Inflammatory macrophage treated with lipopolysaccharide for 1 hour (primary cell): ENCODE results near the gene NBR1.
"Not testable (repeated sequence)": the region's sequence is repeated elsewhere in the genome, so short reads cannot be mapped to it uniquely, and the experiment has no call there.

Source experiments
- DNase-seq, 2 donors: peaks; one replicate each; pipeline ENCODE4 v3.0.0-alpha.2; 2020 to 2022

Gene NBR1, protein sequence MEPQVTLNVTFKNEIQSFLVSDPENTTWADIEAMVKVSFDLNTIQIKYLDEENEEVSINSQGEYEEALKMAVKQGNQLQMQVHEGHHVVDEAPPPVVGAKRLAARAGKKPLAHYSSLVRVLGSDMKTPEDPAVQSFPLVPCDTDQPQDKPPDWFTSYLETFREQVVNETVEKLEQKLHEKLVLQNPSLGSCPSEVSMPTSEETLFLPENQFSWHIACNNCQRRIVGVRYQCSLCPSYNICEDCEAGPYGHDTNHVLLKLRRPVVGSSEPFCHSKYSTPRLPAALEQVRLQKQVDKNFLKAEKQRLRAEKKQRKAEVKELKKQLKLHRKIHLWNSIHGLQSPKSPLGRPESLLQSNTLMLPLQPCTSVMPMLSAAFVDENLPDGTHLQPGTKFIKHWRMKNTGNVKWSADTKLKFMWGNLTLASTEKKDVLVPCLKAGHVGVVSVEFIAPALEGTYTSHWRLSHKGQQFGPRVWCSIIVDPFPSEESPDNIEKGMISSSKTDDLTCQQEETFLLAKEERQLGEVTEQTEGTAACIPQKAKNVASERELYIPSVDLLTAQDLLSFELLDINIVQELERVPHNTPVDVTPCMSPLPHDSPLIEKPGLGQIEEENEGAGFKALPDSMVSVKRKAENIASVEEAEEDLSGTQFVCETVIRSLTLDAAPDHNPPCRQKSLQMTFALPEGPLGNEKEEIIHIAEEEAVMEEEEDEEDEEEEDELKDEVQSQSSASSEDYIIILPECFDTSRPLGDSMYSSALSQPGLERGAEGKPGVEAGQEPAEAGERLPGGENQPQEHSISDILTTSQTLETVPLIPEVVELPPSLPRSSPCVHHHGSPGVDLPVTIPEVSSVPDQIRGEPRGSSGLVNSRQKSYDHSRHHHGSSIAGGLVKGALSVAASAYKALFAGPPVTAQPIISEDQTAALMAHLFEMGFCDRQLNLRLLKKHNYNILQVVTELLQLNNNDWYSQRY

DNA sequence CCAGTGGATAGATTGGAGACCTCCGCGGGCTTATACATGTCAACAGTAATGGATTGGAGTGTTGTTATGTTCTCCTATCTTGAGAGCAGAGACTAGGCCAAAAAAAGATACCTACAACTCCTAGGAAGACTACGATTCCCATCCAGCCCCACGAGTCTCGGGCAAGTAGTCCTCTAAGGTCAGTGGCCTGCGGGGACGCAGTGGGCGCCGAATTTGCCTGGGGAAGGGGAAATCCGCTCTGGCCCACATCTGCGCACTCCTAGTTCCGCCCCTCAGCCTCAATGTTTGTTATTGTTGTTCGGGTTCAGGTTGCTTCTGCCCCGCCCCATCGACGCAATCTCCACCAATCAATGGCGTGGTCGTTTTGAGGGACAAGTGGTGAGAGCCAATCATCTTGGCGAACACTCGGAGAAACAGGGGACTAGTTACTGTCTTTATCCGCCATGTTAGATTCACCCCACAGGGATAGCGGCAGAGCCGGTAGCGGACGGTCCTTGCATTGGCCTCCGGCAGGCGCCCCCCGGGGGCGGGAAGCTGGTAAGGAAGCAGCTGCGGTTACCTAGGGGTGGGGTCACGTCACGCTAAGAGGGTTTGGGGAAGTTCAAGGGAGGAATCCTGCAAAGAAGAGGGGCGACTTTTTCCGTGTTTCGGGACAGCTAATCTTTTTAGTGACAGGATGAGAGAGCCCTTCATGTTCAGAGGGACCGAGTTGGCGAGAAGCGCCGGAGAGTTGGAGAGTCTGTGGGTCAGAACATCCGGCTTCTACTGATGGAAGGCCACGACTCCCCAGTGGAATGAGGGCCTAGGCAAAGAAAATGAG lies at the start of gene NBR1:
Gene NBR1 (plus strand): TSS at position 449 of the 820 bp plus-strand sequence. CDS start 4,586 bp downstream, outside the sequence.
- peak; percentile 98 to 99 for DNase-seq

DNA sequence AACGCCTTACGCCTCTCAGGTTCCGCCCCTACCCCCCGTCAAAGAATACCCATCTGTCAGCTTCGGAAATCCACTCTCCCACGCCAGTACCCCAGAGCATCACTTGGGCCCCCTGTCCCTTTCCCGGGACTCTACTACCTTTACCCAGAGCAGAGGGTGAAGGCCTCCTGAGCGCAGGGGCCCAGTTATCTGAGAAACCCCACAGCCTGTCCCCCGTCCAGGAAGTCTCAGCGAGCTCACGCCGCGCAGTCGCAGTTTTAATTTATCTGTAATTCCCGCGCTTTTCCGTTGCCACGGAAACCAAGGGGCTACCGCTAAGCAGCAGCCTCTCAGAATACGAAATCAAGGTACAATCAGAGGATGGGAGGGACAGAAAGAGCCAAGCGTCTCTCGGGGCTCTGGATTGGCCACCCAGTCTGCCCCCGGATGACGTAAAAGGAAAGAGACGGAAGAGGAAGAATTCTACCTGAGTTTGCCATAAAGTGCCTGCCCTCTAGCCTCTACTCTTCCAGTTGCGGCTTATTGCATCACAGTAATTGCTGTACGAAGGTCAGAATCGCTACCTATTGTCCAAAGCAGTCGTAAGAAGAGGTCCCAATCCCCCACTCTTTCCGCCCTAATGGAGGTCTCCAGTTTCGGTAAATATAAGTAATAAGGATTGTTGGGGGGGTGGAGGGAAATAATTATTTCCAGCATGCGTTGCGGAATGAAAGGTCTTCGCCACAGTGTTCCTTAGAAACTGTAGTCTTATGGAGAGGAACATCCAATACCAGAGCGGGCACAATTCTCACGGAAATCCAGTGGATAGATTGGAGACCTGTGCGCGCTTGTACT lies 45.7 kb upstream of the NBR1 start, which contains the start of gene BRCA1:
Gene BRCA1 (minus strand): TSS at position 232 of the 834 bp plus-strand sequence. CDS start 1,268 bp downstream, outside the sequence.
- DNase-seq, result peak; percentile 99 to 100

DNA sequence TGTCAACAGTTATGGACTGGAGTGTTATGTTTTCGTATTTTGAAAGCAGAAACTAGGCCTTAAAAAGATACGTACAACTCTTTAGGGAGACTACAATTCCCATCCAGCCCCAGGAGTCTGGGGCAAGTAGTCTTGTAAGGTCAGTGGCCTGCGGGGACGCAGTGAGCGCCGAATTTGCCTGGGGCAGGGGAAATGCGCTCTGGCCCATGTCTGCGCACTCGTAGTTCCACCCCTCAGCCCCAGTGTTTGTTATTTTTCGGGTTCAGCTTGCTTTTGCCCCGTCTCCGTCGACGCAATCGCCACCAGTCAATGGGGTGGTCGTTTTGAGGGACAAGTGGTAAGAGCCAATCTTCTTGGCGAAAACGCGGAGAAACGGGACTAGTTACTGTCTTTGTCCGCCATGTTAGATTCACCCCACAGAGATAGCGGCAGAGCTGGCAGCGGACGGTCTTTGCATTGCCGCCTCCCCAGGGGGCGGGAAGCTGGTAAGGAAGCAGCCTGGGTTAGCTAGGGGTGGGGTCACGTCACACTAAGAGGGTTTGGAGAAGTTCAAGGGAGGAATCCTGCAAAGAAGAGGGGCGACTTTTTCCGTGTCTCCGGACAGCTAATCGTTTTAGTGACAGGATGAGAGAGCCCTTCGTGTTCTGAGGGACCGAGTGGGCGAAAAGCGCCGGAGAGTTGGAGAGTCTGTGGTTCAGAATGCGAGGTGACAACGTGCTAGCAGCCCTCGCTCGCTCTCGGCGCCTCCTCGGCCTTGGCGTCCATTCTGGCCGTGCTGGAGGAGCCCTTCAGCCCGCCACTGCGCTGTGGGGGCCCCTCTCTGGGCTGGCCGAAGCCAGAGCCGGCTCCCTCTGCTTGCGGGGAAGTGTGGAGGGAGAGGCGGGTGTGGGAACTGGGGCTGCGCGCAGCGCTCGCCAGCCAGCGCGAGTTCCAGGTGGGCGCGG lies 44.8 kb upstream of the NBR1 start:
- DNase-seq, result no peak

DNA sequence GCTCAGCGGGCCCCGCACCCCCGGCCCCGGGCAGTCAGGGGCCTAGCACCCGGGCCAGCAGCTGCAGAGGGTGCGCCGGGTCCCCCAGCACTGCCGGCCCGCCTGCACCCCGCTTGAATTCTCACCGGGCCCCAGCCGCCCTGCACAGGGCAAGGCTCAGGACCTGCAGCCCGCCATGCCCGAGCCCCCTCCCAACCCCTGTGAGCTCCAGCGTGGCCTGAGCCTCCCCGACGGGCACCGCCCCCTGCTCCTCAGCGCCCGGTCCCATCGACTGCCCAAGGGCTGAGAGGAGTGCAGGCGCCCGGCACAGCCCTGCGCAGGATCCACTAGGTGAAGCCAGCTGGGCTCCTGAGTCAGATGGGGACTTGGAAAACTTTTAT lies 44.1 kb upstream of the NBR1 start:
- no peak for DNase-seq

DNA sequence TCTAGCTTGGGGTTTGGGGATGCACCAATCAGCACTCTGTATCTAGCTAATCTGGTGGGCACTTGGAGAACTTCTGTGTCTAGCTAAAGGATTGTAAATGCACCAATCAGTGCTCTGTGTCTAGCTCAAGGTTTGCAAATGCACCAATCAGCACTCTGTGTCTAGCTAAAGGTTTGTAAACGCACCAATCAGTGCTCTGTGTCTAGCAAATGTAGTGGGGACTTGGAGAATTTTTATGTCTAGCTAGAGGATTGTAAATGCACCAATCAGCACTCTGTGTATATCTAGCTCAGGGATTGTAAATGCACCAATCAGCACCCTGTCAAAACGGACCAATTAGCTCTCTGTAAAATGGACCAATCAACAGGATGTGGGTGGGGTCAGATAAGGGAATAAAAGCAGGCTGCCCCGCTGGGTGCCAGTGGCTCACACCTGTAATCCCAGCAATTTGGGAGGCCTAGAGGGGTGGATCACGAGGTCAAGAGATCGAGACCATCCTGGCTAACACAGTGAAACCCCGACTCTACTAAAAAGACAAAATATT lies 43.6 kb upstream of the NBR1 start:
- not testable (repeated sequence) for DNase-seq

DNA sequence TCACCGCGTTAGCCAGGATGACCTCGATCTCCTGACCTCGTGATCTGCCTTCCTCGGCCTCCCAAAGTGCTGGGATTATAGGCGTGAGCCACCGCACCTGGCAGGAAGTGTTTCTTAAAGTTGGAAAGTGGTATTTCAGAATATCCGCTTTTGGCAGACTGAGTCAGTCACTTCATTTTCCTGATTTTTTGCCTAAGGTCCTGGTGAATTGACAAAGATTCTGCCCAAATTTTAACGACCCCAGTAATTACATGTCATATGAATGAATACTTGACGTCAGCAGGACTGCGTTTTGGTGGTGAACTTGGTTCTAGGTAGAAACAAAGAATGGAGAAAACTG lies 41.4 kb upstream of the NBR1 start:
- DNase-seq, result no peak

DNA sequence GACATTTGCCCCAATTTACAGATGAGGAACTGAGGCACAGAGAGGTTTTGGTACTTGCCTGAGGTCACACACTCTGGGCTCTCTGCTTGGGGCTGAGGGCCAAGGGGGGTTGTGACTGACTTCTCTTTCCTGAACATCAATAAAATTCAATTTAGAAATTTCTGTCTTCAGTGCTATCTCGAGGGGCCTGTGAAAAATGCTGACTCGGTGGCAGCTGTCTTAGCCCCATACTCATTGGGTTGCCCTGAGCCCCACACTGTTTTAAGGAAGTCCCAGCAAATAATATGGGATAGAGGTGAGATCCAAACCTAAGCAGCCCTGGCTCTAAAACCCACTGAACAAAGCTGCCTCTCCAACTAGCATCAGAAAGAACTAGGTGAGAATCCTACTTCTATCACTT lies 38.9 kb upstream of the NBR1 start:
- DNase-seq, result no peak

DNA sequence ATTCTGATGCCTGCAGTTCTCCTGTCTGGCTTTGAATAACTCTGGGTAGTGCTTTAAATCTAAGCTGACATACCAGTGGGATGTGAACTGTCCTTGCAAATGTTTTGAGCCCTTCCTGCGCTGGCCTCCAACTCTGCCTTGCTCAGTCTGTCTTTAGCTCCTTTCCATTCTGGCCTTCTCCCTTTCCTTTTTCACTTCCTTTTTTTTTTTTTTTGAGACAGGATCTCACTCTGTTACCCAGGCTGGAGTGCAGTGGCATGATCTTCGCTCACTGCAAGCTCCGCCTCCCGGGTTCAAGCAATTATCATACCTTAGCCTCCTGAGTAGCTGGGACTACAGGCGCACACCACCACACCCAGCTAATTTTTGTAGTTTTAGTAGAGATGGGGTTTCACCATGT lies 37.6 kb upstream of the NBR1 start:
- peak in 1 of 2 donors; percentile 10 for DNase-seq

DNA sequence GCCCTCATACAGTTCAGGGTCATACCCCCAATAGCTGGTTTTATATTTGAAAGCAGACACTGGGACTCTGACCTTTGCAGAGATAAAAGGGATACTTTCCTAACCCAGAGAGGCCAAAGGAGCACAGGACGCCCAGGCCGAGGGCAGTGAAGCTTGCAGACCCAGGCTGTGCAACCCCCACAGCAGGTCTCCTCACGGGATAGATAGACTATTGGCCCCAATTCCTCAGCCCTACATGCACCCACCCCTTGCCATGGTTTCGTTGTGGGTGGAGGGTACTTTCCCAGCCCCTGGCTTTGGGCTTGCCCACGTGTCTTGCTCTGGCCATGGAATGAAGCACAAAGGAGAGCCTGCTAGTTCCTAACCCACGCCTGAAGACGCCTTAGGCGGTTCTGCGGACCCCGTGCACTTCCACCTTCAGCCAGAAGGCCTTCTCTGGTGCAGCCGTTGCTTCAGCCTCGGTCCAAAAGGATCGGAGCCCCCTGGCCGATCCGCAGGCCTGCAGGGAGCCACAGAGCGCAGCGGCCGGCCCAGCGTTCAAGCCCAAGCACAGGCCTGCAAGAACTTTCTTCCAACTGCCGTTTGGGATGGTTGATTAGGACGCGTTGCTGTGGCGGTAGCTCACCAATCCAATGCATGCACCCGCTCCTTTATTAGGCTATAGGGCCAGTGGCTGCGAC lies 36.1 kb upstream of the NBR1 start:
- DNase-seq, result no peak

DNA sequence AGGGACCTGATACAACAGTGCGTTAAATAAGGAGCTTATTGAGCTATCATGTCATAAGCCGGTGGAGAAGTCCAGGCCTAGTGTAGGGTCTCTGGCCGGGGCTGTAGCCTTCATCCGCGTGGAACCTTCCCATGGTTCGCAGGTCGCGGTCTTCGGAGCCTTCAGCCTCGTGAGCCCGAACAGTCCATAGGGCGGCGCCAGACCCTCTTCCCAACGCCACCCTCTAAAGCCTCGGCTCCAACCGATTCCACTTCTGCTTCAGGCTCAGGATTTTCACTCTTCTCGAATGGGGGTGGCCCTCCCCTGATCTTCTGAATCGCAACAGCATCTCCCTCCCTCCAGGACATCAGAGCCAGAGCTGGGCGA lies 35.6 kb upstream of the NBR1 start:
- DNase-seq, result no peak

DNA sequence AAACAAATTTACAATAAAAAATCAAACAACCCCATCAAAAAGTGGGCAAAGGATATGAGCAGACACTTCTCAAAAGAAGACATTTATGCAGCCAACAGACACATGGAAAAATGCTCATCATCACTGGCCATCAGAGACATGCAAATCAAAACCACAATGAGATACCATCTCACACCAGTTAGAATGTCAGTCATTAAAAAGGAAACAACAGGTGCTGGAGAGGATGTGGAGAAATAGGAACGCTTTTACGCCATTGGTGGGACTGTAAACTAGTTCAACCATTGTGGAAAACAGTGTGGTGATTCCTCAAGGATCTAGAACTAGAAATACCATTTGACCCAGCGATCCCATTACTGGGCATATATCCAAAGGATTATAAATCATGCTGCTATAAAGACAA lies 34.4 kb upstream of the NBR1 start:
- DNase-seq, result not testable (repeated sequence)

DNA sequence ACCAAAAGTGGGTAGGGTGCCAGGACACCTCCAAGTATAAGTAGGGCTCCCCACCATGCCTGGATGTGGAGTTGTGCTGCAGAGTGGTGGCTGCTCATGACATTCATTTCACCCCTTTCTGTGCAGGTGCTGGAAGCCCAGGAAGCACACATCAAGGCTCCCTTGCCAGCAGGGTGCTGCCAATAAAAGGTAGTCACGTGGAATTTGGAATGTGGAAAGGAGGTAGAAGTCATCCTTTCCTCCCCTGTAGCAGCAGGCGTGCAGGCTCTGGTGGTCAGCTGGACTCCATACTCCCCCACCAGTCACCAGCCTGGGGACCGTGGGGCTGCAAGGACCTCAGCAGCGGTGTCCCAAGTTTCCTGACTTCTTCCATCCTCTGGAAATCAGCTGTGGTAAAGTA lies 32.5 kb upstream of the NBR1 start:
- DNase-seq, result not testable (repeated sequence)

DNA sequence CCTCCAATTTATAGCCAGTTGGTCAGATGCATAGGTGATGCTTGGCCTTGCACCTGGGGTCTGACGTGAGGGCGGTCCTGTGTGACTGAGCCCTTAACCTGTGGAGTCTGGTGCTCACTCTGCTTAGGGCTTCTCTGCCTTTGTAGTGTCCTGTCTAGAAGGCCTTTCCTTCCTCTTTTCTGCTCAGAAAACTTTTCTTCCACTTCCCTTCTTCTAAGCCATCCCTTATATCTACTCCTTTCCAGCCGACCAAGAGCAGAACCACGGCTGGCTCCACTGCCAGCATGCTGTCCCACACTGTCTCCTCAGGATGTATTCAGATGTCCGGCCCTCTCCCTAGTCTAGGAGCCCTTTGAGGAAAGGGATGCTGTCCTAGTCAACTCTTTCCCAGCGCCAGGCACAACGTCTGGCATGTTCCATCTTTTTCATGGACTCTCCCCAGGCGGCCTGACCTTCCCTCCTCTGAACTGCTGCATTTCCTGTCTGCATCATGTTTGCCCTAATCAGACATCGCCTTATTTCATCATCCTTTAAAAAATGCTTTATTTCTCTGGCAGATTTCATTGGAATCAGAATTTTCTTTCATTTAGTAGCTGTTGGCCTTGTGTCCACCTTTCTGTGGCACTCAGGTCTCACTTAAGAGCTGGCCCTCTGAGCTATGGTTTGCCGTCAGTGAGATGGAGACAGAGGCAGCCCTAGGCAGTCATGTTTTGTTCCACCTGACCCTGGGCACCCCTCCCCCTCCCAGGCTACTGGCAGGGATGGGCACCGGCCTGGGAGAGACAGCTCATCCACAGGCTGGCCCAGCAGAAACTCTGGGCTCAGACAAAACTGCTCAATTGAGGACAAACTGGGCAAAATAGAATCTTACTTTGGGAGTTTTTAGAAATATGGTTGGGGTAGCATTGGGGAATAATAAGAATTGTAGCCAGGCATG lies 30.4 kb upstream of the NBR1 start:
- peak in 1 of 2 donors; percentile 20 for DNase-seq

DNA sequence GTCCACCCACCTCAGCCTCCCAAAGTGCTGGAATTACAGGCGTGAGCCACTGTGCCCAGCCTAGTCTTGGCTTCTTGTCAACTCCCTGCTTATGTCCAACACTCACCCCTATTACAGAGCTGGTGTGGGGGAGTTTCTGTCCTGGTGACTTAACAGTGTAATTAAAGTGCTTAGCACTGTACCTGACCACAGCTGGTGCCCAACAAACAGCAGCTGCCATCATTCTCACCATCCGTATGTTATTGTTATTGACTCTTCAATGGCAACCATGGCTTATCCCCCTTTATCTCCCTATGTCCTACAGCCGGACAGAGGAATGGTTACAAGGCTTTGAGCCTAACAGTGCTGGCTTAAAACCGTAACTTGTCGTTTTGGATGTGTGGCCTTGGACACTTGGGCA lies 28.9 kb upstream of the NBR1 start:
- DNase-seq, result no peak

DNA sequence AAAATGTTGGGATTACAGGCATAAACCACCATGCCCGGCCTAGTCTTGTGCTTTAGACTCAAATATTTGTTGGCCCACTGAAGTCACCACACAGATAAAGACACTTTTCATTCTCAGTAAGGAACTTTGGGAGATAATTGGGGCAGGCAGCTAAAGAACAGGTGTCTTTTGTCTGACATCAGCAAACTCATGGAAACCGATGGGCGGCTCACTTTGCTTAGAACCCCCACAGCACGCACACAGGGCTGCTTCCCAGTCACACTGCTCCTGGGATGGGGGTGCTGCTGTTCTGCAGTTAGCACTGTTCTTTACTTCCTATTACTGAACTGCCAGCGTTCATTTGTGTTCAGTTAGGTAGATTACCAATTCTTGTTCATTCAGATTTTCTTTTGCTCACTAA lies 27.8 kb upstream of the NBR1 start:
- DNase-seq, result no peak

DNA sequence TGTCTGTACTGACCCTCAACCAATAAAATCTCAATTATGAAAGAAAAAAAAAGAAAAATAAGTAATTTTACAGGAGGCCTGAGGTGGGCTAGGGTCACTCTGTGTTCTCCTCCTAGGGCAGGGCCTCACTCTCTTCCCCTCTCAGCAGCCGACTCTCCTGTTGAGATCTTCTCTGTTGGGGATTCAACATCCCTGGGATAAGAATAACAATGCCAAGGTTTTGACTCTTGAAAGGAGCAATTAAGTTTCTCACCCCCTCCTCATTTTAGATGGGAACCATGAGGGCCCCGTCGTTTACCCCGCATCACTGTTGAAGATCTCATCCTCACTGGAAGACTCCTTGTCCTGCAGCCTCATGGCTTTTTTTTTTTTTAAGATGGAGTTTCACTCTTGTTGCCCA lies 24.4 kb upstream of the NBR1 start:
- DNase-seq, result no peak

DNA sequence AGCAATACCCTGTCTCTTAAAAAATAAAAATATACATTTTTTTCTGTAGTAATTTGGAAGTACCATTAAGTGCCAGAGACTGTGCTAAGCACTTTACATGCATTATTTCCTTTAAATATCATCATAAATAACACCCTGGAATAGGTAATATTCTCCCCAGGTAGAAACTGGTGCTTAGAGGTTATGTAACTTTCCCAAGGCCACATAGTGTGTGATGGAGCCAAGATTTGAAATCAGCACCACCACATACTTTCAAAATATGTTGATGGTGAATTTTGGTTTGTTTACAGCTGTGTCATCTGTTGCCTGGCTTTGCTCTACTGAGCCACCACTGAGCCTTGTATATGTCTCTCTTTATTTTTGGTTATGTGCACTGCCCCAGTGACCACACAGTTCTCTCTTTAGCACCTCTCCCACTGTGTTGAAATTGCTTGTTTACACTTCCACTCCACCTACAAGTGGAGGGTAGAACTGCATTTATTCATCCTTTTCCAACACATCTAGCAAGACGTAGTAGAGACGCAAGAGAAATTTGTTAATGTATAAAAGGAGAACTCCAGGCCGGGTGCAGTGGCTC lies 19.0 kb upstream of the NBR1 start:
- no peak for DNase-seq

DNA sequence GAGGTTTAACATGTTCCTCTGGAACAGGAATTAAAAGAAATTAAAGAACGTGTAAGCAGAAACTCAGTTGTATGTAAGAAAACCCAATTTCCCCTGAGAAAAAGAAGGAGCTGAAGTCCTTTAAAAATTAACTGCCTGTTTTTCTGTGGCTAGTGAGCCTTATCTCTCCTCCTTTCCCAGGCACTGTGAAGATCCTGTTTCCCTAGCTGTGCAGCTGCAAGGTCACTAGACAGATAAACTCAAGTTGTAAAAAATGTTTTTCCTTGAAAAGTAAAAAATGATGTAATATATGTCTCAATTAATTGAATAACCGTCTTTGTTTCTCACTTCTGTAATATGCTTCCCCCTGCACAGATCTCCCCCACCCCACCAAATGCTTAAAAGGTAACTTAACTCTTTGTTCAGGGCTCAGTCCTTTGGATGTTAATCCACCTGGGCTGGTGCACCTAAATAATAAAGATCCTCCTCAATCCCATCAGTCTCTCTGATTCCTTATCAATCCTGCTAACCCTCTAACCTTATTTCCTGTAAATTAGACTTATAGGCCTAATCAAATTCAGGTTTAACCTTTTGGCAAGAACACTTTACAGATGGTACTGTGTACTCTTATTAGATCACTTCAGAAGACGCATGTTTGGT lies 17.7 kb upstream of the NBR1 start:
- DNase-seq, result not testable (repeated sequence)
